GM19239 (cell line): Measurements from ENCODE around the gene BMP7.

Experiments used
- DNase-seq: peaks from one replicate; pipeline ENCODE4 v3.0.0; 2011; ENCODE audit warnings: low spot score; ENCODE audit not compliant: insufficient read length
- FAIRE-seq: peaks from 2 replicates; lab custom pipeline; 2011; peaks lifted over from hg19 to GRCh38; lab: Jason Lieb, UNC

The BMP7 gene

GRCh38 chr20:57179265-57179664 is 87.2 kb downstream of the BMP7 start:
- FAIRE-seq (no peak), DNase-seq (no peak)

- no peak for DNase-seq
- FAIRE-seq = no peak
These were observed 87.8 kb downstream of the BMP7 start for GRCh38 chr20:57178582-57179111.

DNA sequence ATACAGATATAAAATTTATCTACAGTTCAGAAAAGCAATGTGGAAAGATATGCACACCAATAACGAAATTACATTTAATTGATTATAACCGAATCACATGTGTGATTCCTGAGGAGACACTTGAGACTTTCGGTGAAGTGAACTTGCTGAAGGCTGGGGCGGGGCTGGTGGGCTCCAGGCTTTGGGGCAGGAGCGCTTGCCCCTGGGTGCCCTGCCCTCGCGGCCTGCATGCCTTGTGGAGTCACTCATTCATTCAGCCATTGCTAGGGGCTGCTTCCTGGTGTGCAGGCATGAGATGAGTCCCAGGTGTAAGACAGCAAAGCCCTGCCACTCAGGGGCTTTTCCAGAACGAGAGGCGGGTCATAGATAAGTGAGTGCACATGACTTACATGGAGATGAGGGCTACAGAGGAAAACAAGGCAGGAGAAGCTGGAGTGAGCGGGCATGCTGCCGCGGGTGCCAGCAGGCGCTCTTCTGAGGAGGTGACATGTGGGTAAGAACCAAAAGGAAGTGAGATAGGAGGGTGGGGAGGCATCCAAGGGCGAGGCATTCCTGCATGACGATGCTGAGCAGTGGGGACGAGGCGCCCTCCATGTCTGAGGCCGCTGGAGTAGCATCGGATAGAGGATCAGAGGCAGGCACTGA is 88.7 kb downstream of the BMP7 start:
- no peak for FAIRE-seq
- DNase-seq = no peak

GRCh38 chr20:57176842-57177241 is 89.6 kb downstream of the BMP7 start:
- FAIRE-seq (no peak), DNase-seq (no peak)

DNA sequence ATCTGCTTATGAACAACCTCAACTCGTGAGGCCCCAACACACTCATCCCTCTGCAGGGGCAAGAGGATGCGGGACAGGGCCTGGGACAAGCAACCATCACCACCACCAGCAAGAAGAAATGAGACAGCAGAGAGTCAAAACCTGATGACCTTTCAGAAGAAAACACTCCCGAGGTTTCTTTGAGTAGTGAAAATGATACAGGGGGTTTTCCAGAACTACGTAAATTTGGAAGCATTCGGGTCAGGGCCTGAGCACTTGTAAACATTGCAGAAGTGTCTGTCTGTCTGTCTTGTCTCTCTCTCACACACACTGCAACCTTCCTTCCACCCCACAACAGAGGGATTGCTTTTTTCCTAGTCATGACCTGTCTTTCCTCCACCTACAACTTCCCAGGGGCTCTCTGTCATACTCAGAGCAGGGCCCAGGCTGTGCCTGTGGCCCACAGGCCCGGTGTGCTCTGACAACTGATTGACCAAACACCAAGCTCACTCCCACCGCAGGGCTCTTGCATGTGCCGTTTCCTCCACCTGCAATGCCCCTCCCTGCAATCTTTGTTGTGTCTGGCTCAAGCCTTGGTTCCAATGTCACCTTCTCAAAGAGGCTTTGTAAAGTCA is 90.9 kb downstream of the BMP7 start:
- FAIRE-seq = no peak

DNA sequence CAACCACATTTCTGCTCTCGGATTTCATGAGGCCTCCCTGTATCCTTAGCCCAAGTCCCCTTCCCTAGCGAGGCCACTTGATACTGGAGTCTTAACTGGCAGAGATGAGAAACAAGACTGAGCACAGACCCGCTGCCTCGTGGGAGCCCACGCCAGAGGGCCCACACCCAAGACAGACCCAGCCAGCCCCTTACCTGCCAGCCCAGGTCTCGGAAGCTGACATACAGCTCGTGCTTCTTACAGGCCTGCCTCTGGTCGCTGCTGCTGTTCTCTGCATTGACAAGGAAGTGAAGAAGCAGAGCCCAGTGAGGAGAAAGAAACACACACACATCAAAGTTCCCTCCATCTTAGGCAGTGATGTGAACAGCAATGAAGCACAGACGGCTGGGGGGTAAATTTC is 91.7 kb downstream of the BMP7 start:
- DNase-seq (no peak), FAIRE-seq (no peak)

More for the DNA sequence above, 90.9 kb downstream of the BMP7 start:
- DNase-seq = no peak

DNA sequence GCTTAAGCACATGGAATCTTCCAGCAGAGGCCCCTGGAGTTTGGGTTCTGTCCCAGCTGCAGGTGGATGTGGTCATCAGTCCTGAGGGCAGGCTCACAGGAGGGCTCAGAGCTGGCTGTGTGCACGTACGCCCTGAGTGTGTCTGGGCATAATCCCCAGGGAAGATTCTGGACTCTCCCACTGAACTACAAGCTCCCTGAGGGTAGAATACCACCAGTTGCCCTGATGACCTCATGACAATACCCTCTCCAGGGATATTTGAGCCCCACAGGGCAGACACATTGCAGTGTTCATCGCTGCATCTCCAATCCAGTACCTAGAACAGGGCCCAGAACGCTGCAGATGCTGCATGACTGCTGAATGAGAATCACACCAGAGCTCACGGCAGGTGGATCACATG is 92.5 kb downstream of the BMP7 start:
- no peak for DNase-seq
- no peak for FAIRE-seq

DNA sequence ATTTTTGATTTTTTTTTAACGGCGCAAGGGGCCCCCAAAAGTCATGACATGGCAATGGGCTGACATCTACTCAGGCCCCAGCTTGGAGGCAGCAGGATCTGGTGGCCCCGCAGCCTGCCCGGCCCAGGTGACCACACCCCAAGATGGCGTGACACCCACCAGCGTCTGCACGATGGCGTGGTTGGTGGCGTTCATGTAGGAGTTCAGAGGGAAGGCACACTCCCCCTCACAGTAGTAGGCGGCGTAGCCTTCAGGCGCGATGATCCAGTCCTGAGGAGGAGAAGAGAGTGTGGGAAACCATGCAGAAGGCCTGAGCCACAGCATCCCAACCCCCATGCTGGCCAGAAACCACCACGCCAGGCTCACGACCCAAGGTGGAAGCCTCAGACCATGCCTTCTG is 93.4 kb downstream of the BMP7 start:
- no peak for DNase-seq
- FAIRE-seq = no peak

- DNase-seq (no peak), FAIRE-seq (no peak)
These were observed 96.1 kb downstream of the BMP7 start for GRCh38 chr20:57170343-57170742.

- no peak for FAIRE-seq
- DNase-seq = no peak
These were observed 97.3 kb downstream of the BMP7 start for GRCh38 chr20:57169162-57169561.

DNA sequence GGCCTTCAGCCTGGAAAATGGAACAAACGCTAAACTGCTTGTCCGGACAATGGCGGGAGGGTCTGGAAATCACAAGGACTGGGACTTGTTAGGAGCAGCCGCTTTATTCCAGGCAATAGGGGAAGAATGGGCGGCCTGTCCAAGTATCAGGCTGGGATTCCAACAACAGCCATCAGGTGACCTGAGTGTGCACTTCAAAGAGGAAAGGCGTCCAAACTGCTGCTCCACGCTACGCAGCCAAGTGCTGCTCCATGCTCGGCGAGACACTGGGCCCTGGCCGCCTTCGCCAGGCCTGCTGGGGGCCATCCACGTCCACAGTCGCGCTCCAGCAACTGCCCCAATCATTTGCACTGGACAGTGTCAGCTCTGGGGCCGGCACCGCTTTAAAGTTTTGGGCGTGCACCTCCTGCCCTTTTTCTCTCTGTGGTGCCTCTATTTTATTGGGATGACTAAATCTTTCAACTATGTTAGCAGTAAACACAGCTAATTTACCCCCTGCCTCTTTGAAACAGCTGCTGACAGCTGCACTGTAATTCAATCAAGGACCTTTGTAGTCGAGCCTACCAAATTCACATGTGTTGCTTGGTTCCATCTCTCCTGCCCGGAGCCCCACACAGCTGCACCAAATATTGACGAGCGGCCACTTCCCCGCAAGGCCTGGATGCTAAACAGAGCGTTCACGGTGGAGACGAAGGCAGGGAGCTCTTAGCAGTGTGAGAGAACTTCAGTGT is 98.3 kb downstream of the BMP7 start:
- no peak for FAIRE-seq

GRCh38 chr20:57167292-57167655 is 99.2 kb downstream of the BMP7 start:
- DNase-seq (no peak), FAIRE-seq (no peak)

More for the DNA sequence above, 98.3 kb downstream of the BMP7 start:
- DNase-seq = no peak

GRCh38 chr20:57166568-57167291 is 99.7 kb downstream of the BMP7 start:
- DNase-seq (no peak), FAIRE-seq (no peak)

GRCh38 chr20:57165427-57166004 is 100.9 kb downstream of the BMP7 start:
- FAIRE-seq = no peak

GRCh38 chr20:57164872-57165271 is 101.6 kb downstream of the BMP7 start:
- no peak for DNase-seq
- no peak for FAIRE-seq

More at GRCh38 chr20:57165427-57166004, 100.9 kb downstream of the BMP7 start:
- no peak for DNase-seq

DNA sequence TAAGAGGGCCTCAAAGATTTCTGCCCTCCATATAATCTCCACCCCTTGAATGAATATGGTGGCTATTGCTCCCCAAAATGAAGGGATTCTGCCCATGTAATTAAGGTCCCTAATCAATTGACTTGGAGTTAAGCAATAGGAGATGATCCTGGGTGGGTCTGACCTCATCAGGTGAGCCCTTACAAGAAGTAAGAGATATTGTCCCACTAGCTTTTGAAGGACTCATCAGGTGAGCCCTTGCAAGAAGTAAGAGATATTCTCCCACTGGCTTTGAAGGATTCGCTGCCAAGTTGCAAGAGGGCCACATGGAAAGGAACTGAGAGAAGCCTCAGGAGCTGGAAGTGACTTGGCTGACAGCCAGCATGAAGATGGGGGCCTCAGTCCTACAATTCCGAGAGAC is 103.4 kb downstream of the BMP7 start:
- DNase-seq (no peak), FAIRE-seq (no peak)

- DNase-seq (no peak), FAIRE-seq (no peak)
These were observed 104.1 kb downstream of the BMP7 start for GRCh38 chr20:57162362-57162652.

DNA sequence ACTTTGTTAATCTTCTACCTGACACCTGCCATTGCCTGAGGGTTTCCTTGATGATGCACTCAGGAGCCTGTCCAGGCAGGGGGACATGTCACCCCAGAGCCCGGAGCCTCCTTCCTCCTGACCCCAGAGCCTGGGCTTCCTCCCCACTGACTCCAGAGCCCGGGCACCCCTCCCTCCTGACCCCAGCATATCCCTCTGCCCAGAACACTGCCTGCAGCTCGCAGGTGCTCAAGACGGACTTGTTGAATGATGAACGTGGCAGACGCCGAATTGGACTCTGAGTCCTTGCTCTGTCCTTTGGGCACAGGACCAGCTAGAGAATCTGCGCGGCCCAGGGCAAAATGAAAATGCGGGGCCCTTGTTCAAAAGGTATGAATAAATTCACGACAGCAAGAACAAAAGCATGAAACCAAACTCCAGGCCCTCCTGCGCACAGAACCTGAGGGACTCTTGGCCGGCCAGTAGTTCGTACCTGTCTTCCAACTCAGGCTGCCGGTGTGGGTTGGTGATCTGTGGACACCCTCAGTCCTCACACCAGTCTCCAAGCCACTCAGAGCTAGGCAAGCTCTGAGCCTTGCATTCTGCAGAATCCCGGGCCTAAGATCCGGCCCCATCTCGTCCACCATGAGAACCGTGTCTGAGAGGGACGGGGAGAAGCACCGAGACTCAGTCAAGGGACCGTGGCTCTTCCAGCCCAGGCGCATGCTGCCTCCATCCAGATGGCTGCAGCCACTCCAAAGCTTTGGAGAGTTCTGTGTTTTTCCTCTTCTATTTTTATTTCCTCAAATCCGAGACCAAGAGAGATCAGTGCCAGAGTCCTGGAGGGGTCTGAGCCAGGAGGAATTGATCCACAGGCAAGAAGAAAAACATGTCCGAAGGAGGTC is 104.7 kb downstream of the BMP7 start:
- DNase-seq = no peak
- FAIRE-seq = no peak

DNA sequence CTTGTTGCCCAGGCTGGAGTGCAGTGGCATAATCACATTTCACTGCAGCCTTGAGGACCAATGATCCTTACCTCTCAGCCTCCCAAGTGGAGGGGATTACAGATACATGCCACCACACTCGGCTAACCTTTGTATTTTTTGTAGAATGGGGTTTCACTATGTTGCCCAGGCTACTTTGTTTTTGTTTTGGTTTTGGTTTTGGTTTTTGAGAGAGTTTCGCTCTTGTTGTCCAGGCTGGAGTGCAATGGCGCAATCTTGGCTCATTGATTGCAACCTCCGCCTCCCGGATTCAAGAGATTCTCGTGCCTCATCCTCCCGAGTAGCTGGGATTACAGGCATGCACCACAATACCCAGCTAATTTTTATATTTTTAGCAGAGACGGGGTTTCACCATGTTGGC is 105.5 kb downstream of the BMP7 start:
- no peak for FAIRE-seq
- no peak for DNase-seq
